Measurements from ENCODE around the gene PRKG1. TPM values are rescaled to one million over a fixed set of nuclear protein-coding genes. Genes with fewer than 3 reads are reported as not detected.

PRKG1 gene
- total RNA-seq, 1 experiment from 2014 or later, result 0.09 TPM

- peaks cover 7% of the 10 kb centered on the region for H3K27me3 Mint-ChIP-seq (ENCODE audit: insufficient read depth, unreplicated experiment)
- H3K4me1 Mint-ChIP-seq (ENCODE audit: low read depth, unreplicated experiment), result peaks cover 6% of the 10 kb centered on the region
- ChIA-PET POLR2A (interaction anchor here (0.7 kb wide), 1 partner anchor 387 kb away, joined by 3 read pairs; no protein-coding TSS in a partner anchor), CTCF (no interaction called here)
- H3K27ac Mint-ChIP-seq (ENCODE audit: unreplicated experiment), result no peak overlapping the region
- no peak overlapping the region for H3K4me3 Mint-ChIP-seq (ENCODE audit: unreplicated experiment)
- TF ChIP-seq CTCF (IDR thresholded peaks at IDR 0.05; ENCODE audit: insufficient read depth in 1 of 2, low read depth in 1 of 2, low read length in 1 of 2, severe bottlenecking in 1 of 2, unreplicated experiment in 1 of 2), result no peak
- no peaks in the 10 kb centered on the region for H3K36me3 ChIP-seq (ENCODE audit: control insufficient read depth, insufficient read depth, low read length)
- H3K9me3 ChIP-seq, result no peaks in the 10 kb centered on the region
- intact Hi-C loops (cut with micrococcal nuclease; ENCODE audit: unreplicated experiment), result no loop called here
- no peak for DNase-seq
- BruUV-seq (replicated peaks), result no TSS peak
- peaks cover 7% of the 10 kb centered on the region for H3K9me3 Mint-ChIP-seq (ENCODE audit: unreplicated experiment)
- no peaks in the 10 kb centered on the region for H3K27me3 ChIP-seq (replicated peaks; ENCODE audit: control insufficient read depth, insufficient read depth, low read length)
- H3K4me1 ChIP-seq, result peaks cover 6% of the 10 kb centered on the region; the same call in 1 of the 2 replicates
- no peak overlapping the region for H3K4me3 ChIP-seq (ENCODE audit: low read depth, low read length)
- H3K36me3 Mint-ChIP-seq (ENCODE audit: insufficient read depth, unreplicated experiment), result no peaks in the 10 kb centered on the region
Observed at GRCh38 chr10:51654918-51655317, 580.6 kb downstream of the PRKG1 start.

- no peak overlapping the region for H3K4me3 Mint-ChIP-seq (ENCODE audit: unreplicated experiment)
- Histone ChIP-seq H3K36me3 (ENCODE audit: control insufficient read depth, insufficient read depth, low read length) (no peaks in the 10 kb centered on the region), H3K4me1 (no peaks in the 10 kb centered on the region), H3K27me3 (replicated peaks; ENCODE audit: control insufficient read depth, insufficient read depth, low read length) (no peaks in the 10 kb centered on the region), H3K4me3 (ENCODE audit: low read depth, low read length) (no peak overlapping the region), H3K9me3 (no peaks in the 10 kb centered on the region)
- H3K27me3 Mint-ChIP-seq (ENCODE audit: insufficient read depth, unreplicated experiment), result peaks cover 10% of the 10 kb centered on the region
- TF ChIP-seq CTCF (IDR thresholded peaks at IDR 0.05; ENCODE audit: insufficient read depth in 1 of 2, low read depth in 1 of 2, low read length in 1 of 2, severe bottlenecking in 1 of 2, unreplicated experiment in 1 of 2), result no peak
- no peak overlapping the region for H3K27ac Mint-ChIP-seq (ENCODE audit: unreplicated experiment)
- intact Hi-C loops (cut with micrococcal nuclease; ENCODE audit: unreplicated experiment), result no loop called here
- BruUV-seq (replicated peaks), result no TSS peak
- ChIA-PET POLR2A (no interaction called here), CTCF (no interaction called here)
- no peaks in the 10 kb centered on the region for H3K4me1 Mint-ChIP-seq (ENCODE audit: low read depth, unreplicated experiment)
- no peaks in the 10 kb centered on the region for H3K36me3 Mint-ChIP-seq (ENCODE audit: insufficient read depth, unreplicated experiment)
- no peaks in the 10 kb centered on the region for H3K9me3 Mint-ChIP-seq (ENCODE audit: unreplicated experiment)
- DNase-seq, result no peak
Observed at GRCh38 chr10:51656503-51656902, 582.2 kb downstream of the PRKG1 start.

GRCh38 chr10:51658000-51658399 lies 583.7 kb downstream of the PRKG1 start:
- H3K9me3 Mint-ChIP-seq (ENCODE audit: unreplicated experiment), result no peaks in the 10 kb centered on the region
- H3K27me3 Mint-ChIP-seq (ENCODE audit: insufficient read depth, unreplicated experiment), result peaks cover 12% of the 10 kb centered on the region
- H3K4me3 Mint-ChIP-seq (ENCODE audit: unreplicated experiment), result no peak overlapping the region
- H3K4me1 ChIP-seq, result no peaks in the 10 kb centered on the region
- POLR2A ChIA-PET, result no interaction called here
- no peaks in the 10 kb centered on the region for H3K27me3 ChIP-seq (replicated peaks; ENCODE audit: control insufficient read depth, insufficient read depth, low read length)
- no TSS peak for BruUV-seq (replicated peaks)
- H3K9me3 ChIP-seq, result no peaks in the 10 kb centered on the region
- DNase-seq, result no peak
- no peak for TF ChIP-seq CTCF (IDR thresholded peaks at IDR 0.05; ENCODE audit: insufficient read depth in 1 of 2, low read depth in 1 of 2, low read length in 1 of 2, severe bottlenecking in 1 of 2, unreplicated experiment in 1 of 2)
- H3K27ac Mint-ChIP-seq (ENCODE audit: unreplicated experiment), result no peak overlapping the region
- H3K36me3 ChIP-seq (ENCODE audit: control insufficient read depth, insufficient read depth, low read length), result no peaks in the 10 kb centered on the region
- CTCF ChIA-PET, result no interaction called here
- H3K4me3 ChIP-seq (ENCODE audit: low read depth, low read length), result no peak overlapping the region
- no peaks in the 10 kb centered on the region for H3K4me1 Mint-ChIP-seq (ENCODE audit: low read depth, unreplicated experiment)
- H3K36me3 Mint-ChIP-seq (ENCODE audit: insufficient read depth, unreplicated experiment), result no peaks in the 10 kb centered on the region
- intact Hi-C loops (cut with micrococcal nuclease; ENCODE audit: unreplicated experiment), result no loop called here

All from Caco-2 (cell line).